ENCODE measurements around the gene GLIS2.

GLIS2 gene

GRCh38 chr16:4372578-4373355 lies 56.9 kb downstream of the GLIS2 start:
- peak; percentile 62 for DNase-seq

GRCh38 chr16:4373356-4373908 lies 57.6 kb downstream of the GLIS2 start:
- DNase-seq = no peak

- no peak for DNase-seq
Observed at GRCh38 chr16:4373909-4374742, 58.3 kb downstream of the GLIS2 start.

- no peak for DNase-seq
Observed at GRCh38 chr16:4375717-4376116, 59.9 kb downstream of the GLIS2 start.

- DNase-seq = no peak
Observed at GRCh38 chr16:4376126-4376892, 60.4 kb downstream of the GLIS2 start.

GRCh38 chr16:4376893-4377572 lies 61.2 kb downstream of the GLIS2 start:
- DNase-seq = no peak

- no peak for DNase-seq
Observed at GRCh38 chr16:4377573-4378154, 61.8 kb downstream of the GLIS2 start.

GRCh38 chr16:4378161-4378666 lies 62.3 kb downstream of the GLIS2 start:
- DNase-seq = no peak

- no peak for DNase-seq
Observed at GRCh38 chr16:4378999-4379690, 63.3 kb downstream of the GLIS2 start.

GRCh38 chr16:4380119-4381063 lies 64.5 kb downstream of the GLIS2 start:
- no peak for DNase-seq

GRCh38 chr16:4381072-4381934 lies 65.4 kb downstream of the GLIS2 start:
- no peak for DNase-seq

- no peak for DNase-seq
Observed at GRCh38 chr16:4381935-4382794, 66.3 kb downstream of the GLIS2 start.

- DNase-seq = no peak
Observed at GRCh38 chr16:4382795-4383357, 67.0 kb downstream of the GLIS2 start.

- no peak for DNase-seq
Observed at GRCh38 chr16:4383591-4384444, 68.0 kb downstream of the GLIS2 start.

- no peak for DNase-seq
Observed at GRCh38 chr16:4384509-4384942, 68.7 kb downstream of the GLIS2 start.

GRCh38 chr16:4385066-4385788 lies 69.4 kb downstream of the GLIS2 start:
- no peak for DNase-seq

All from NCI-H2029 treated with DMSO at 0.1 percent for 48 hours (cell line).